ENCODE measurements around the gene ME3. TPM values are rescaled to one million over a fixed set of nuclear protein-coding genes. Genes with fewer than 3 reads are reported as not detected.

The ME3 gene
- total and polyA plus RNA-seq, 4 donors = 7.4 to 38.7 (median 21.2) TPM

GRCh38 chr11:86446924-86447285, 225.5 kb downstream of the ME3 start:
- ATAC-seq (ENCODE audit: insufficient read depth, low FRiP score) (no peak), DNase-seq (no peak)
- Histone ChIP-seq H3K9me3 (ENCODE audit: control insufficient read depth in 4 of 4, insufficient read depth in 3 of 4, low read length in 3 of 4) (no peaks in the 10 kb centered on the region), H3K27me3 (ENCODE audit: control insufficient read depth in 3 of 3, insufficient read depth in 3 of 3, low read length in 2 of 3) (no peaks in the 10 kb centered on the region), H3K4me3 (no peak overlapping the region), H3K9ac (ENCODE audit: insufficient read depth in 1 of 2, low read length in 2 of 2) (no peak overlapping the region), H3K36me3 (ENCODE audit: control insufficient read depth in 4 of 4, insufficient read depth in 4 of 4, low read length in 4 of 4) (peaks cover 0 to 10% (median 5%) of the 10 kb centered on the region in 4 donors), H3K4me1 (ENCODE audit: control insufficient read depth in 5 of 5, insufficient read depth in 5 of 5, low read length in 5 of 5) (no peaks in the 10 kb centered on the region), H3K27ac (ENCODE audit: low read depth in 1 of 2, low read length in 1 of 2) (no peak overlapping the region)
- no peak for TF ChIP-seq CTCF (IDR thresholded peaks at IDR 0.05; ENCODE audit: control extremely low read depth, extremely low read depth)
- 95% methylated on average over 12 of the region's 12 CpGs for WGBS, 2 donors

GRCh38 chr11:86446163-86446923, 226.1 kb downstream of the ME3 start:
- no peak for ATAC-seq (ENCODE audit: insufficient read depth, low FRiP score)
- H3K36me3 ChIP-seq (ENCODE audit: control insufficient read depth in 4 of 4, insufficient read depth in 4 of 4, low read length in 4 of 4) = peaks cover 0 to 10% (median 6%) of the 10 kb centered on the region in 4 donors
- H3K27me3 ChIP-seq (ENCODE audit: control insufficient read depth in 3 of 3, insufficient read depth in 3 of 3, low read length in 2 of 3) = no peaks in the 10 kb centered on the region

GRCh38 chr11:86444981-86445380, 227.4 kb downstream of the ME3 start:
- DNase-seq = no peak

More at GRCh38 chr11:86446163-86446923, 226.1 kb downstream of the ME3 start:
- Histone ChIP-seq H3K9ac (ENCODE audit: insufficient read depth in 1 of 2, low read length in 2 of 2) (no peak overlapping the region), H3K4me3 (no peak overlapping the region), H3K27ac (ENCODE audit: low read depth in 1 of 2, low read length in 1 of 2) (no peak overlapping the region), H3K4me1 (ENCODE audit: control insufficient read depth in 5 of 5, insufficient read depth in 5 of 5, low read length in 5 of 5) (no peaks in the 10 kb centered on the region), H3K9me3 (ENCODE audit: control insufficient read depth in 4 of 4, insufficient read depth in 3 of 4, low read length in 3 of 4) (no peaks in the 10 kb centered on the region)
- DNase-seq = no peak
- 95 to 97% methylated on average over 8 of the region's 8 CpGs for WGBS, 2 donors
- TF ChIP-seq CTCF (IDR thresholded peaks at IDR 0.05; ENCODE audit: control extremely low read depth, extremely low read depth) = no peak

More at GRCh38 chr11:86444981-86445380, 227.4 kb downstream of the ME3 start:
- 100% methylated on average over 1 of the region's 1 CpG for WGBS, 2 donors
- H3K4me3 ChIP-seq = no peak overlapping the region
- no peaks in the 10 kb centered on the region for H3K9me3 ChIP-seq (ENCODE audit: control insufficient read depth in 4 of 4, insufficient read depth in 3 of 4, low read length in 3 of 4)
- peaks cover 0 to 11% (median 9%) of the 10 kb centered on the region in 4 donors for H3K36me3 ChIP-seq (ENCODE audit: control insufficient read depth in 4 of 4, insufficient read depth in 4 of 4, low read length in 4 of 4)
- no peak for TF ChIP-seq CTCF (IDR thresholded peaks at IDR 0.05; ENCODE audit: control extremely low read depth, extremely low read depth)
- no peak for ATAC-seq (ENCODE audit: insufficient read depth, low FRiP score)
- H3K27ac ChIP-seq (ENCODE audit: low read depth in 1 of 2, low read length in 1 of 2) = no peak overlapping the region
- no peaks in the 10 kb centered on the region for H3K27me3 ChIP-seq (ENCODE audit: control insufficient read depth in 3 of 3, insufficient read depth in 3 of 3, low read length in 2 of 3)
- H3K9ac ChIP-seq (ENCODE audit: insufficient read depth in 1 of 2, low read length in 2 of 2) = no peak overlapping the region
- H3K4me1 ChIP-seq (ENCODE audit: control insufficient read depth in 5 of 5, insufficient read depth in 5 of 5, low read length in 5 of 5) = no peaks in the 10 kb centered on the region
